ENCODE measurements around the gene RIPPLY2. TPM values are rescaled to one million over a fixed set of nuclear protein-coding genes. Genes with fewer than 3 reads are reported as not detected.
A peak's percentile ranks its signal among the peaks of the same experiment; 100 is the strongest.
"Not testable (repeated sequence)": the region's sequence is repeated elsewhere in the genome, so short reads cannot be mapped to it uniquely, and the experiment has no call there.

RIPPLY2 gene, protein sequence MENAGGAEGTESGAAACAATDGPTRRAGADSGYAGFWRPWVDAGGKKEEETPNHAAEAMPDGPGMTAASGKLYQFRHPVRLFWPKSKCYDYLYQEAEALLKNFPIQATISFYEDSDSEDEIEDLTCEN
- not detected in 2 replicates for total RNA-seq

DNA sequence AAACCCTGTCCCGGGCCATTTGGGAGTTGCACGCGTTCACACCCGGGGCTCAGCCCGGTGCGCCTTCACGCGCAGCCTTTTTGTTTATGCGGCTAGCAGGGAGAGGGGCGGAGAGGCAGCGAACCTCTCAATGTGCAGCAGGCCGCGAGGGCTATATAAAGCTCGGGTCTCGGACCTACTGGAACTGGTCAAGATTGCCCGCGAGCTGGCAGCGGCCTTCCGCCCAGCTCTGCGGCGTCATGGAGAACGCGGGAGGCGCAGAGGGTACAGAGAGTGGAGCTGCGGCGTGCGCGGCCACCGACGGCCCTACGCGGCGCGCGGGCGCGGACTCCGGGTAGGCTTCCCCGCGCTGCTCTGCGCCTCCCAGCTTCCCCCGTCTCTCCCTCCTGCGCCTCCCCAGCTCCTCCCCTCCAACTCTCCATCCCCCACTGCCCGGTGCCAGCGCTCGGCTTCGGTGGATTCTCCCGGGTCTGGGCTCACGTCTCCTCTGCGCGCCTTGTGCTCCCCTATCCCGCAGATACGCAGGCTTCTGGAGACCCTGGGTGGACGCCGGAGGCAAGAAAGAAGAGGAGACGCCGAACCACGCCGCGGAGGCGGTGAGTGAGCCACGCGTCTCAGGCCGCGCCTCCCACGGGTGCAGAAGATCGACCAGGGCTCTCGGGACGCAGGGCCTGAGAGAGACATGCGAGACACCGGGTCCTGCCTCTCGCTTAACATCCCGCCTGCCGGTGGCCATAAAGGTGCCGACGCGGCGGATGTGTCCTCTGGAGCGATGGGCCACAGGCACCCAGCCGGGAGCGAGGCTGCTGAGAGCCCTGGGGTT, at the start of gene RIPPLY2:
TSS of gene RIPPLY2 (plus strand) at position 183 of the 823 bp plus-strand sequence. CDS start at position 240, 57 bp downstream.
- H3K4me1 Mint-ChIP-seq (ENCODE audit: low read depth) = no peaks in the 10 kb centered on the region
- H3K9me3 Mint-ChIP-seq = no peaks in the 10 kb centered on the region
- no peaks in the 10 kb centered on the region for H3K36me3 Mint-ChIP-seq (ENCODE audit: low read depth)
- H3K4me3 Mint-ChIP-seq = peak within 1 kb of the TSS; percentile 49
- peaks cover 44% of the 10 kb centered on the region for H3K27me3 Mint-ChIP-seq (ENCODE audit: insufficient read depth)
- no peak for DNase-seq (ENCODE audit: low spot score)
- intact Hi-C loops (cut with micrococcal nuclease) = loop anchor here (10.0 kb wide), 2 partner anchors 659 to 911 kb away; partner anchors contain the start of genes PGM3, RWDD2A and TBX18
- no peak within 1 kb of the TSS for H3K27ac Mint-ChIP-seq

DNA sequence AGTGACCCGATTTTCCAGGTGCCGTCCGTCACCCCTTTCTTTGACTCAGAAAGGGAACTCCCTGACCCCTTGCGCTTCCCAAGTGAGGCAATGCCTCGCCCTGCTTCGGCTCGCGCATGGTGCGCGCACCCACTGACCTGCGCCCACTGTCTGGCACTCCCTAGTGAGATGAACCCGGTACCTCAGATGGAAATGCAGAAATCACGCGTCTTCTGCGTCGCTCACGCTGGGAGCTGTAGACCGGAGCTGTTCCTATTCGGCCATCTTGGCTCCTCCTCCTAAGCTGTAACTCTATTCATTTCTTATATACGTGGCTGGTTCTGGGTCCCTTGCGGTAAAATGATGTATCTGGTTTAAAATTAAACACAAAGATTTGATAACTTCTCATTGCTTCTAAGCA, 49.7 kb upstream of the RIPPLY2 start:
- H3K27ac Mint-ChIP-seq; H3K36me3 Mint-ChIP-seq (ENCODE audit: low read depth); H3K4me3 Mint-ChIP-seq; intact Hi-C loops (cut with micrococcal nuclease); H3K4me1 Mint-ChIP-seq (ENCODE audit: low read depth); H3K27me3 Mint-ChIP-seq (ENCODE audit: insufficient read depth); H3K9me3 Mint-ChIP-seq; DNase-seq (ENCODE audit: low spot score): not testable (repeated sequence)

- H3K9me3 Mint-ChIP-seq = peaks cover 6% of the 10 kb centered on the region
- no peaks in the 10 kb centered on the region for H3K4me1 Mint-ChIP-seq (ENCODE audit: low read depth)
- no peak overlapping the region for H3K4me3 Mint-ChIP-seq
- no peak overlapping the region for H3K27ac Mint-ChIP-seq
- no peak for DNase-seq (ENCODE audit: low spot score)
- no peaks in the 10 kb centered on the region for H3K36me3 Mint-ChIP-seq (ENCODE audit: low read depth)
- H3K27me3 Mint-ChIP-seq (ENCODE audit: insufficient read depth) = no peaks in the 10 kb centered on the region
- intact Hi-C loops (cut with micrococcal nuclease) = no loop called here
These were observed 48.3 kb upstream of the RIPPLY2 start for GRCh38 chr6:83804886-83805285.

DNA sequence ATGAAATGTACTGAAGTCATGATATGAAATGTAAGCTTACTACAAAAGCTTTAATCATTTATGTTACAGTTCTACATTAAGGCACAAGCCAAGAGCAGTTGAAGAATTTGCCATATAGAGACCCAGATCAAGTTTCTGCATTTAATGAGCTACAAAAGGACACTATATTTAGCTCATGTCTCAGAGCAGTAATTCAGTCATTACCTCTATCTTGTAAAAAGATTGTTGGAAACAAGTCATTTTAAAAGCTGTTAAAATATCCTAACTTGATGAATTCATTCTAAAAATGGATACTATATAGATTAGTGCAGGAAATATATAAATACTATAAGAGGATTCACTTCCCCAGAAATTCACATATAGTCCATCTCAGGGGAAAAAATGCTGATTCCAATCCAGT, 45.2 kb upstream of the RIPPLY2 start:
- Mint-ChIP-seq H3K36me3 (ENCODE audit: low read depth) (no peaks in the 10 kb centered on the region), H3K4me1 (ENCODE audit: low read depth) (no peaks in the 10 kb centered on the region), H3K4me3 (no peak overlapping the region)

GRCh38 chr6:83808926-83809325, 44.2 kb upstream of the RIPPLY2 start:
- Mint-ChIP-seq H3K36me3 (ENCODE audit: low read depth) (no peaks in the 10 kb centered on the region), H3K27ac (no peak overlapping the region), H3K9me3 (peaks cover 2% of the 10 kb centered on the region), H3K4me1 (ENCODE audit: low read depth) (no peaks in the 10 kb centered on the region), H3K27me3 (ENCODE audit: insufficient read depth) (no peaks in the 10 kb centered on the region), H3K4me3 (no peak overlapping the region)
- no peak for DNase-seq (ENCODE audit: low spot score)
- intact Hi-C loops (cut with micrococcal nuclease) = no loop called here

More for the DNA sequence above, 45.2 kb upstream of the RIPPLY2 start:
- DNase-seq (ENCODE audit: low spot score) = no peak
- intact Hi-C loops (cut with micrococcal nuclease) = no loop called here
- Mint-ChIP-seq H3K27me3 (ENCODE audit: insufficient read depth) (no peaks in the 10 kb centered on the region), H3K27ac (no peak overlapping the region), H3K9me3 (peaks cover 6% of the 10 kb centered on the region)

GRCh38 chr6:83812595-83812994, 40.6 kb upstream of the RIPPLY2 start:
- H3K27me3 Mint-ChIP-seq (ENCODE audit: insufficient read depth) = no peaks in the 10 kb centered on the region
- DNase-seq (ENCODE audit: low spot score) = no peak
- H3K27ac Mint-ChIP-seq = no peak overlapping the region
- H3K9me3 Mint-ChIP-seq = no peaks in the 10 kb centered on the region
- intact Hi-C loops (cut with micrococcal nuclease) = no loop called here
- H3K36me3 Mint-ChIP-seq (ENCODE audit: low read depth) = no peaks in the 10 kb centered on the region
- H3K4me3 Mint-ChIP-seq = no peak overlapping the region
- H3K4me1 Mint-ChIP-seq (ENCODE audit: low read depth) = no peaks in the 10 kb centered on the region

GRCh38 chr6:83815631-83816272, 37.4 kb upstream of the RIPPLY2 start:
- intact Hi-C loops (cut with micrococcal nuclease) = no loop called here
- H3K36me3 Mint-ChIP-seq (ENCODE audit: low read depth) = no peaks in the 10 kb centered on the region
- H3K4me3 Mint-ChIP-seq = no peak overlapping the region
- no peak for DNase-seq (ENCODE audit: low spot score)
- no peak overlapping the region for H3K27ac Mint-ChIP-seq
- no peaks in the 10 kb centered on the region for H3K4me1 Mint-ChIP-seq (ENCODE audit: low read depth)
- H3K27me3 Mint-ChIP-seq (ENCODE audit: insufficient read depth) = no peaks in the 10 kb centered on the region
- H3K9me3 Mint-ChIP-seq = no peaks in the 10 kb centered on the region

DNA sequence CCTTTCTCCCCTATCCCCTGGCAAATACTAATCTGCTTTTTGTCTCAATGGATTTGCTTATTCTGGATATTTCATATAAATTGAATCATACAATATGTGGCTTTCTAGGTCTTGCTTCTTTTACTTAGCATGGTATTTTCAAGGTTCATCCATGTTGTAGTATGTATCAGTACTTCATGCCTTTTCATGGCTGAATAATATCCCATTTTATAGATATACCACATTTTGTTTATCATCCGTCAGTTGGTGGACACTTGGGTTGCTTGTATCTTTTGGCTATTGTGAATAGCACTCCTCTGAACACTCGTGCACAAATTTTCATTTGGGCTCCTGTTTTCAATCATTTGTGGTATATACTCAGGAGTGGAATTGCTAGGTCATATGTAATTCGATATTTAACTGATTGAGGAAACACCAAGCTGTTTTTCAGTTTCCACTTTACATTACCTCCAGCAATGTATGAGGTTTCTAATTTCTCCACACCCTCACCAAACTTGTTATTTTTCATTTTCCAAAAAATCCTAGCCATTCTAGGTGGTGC, 30.5 kb upstream of the RIPPLY2 start:
- H3K9me3 Mint-ChIP-seq = no peaks in the 10 kb centered on the region
- no peaks in the 10 kb centered on the region for H3K36me3 Mint-ChIP-seq (ENCODE audit: low read depth)
- no peaks in the 10 kb centered on the region for H3K27me3 Mint-ChIP-seq (ENCODE audit: insufficient read depth)
- intact Hi-C loops (cut with micrococcal nuclease) = no loop called here
- no peak for DNase-seq (ENCODE audit: low spot score)
- no peak overlapping the region for H3K27ac Mint-ChIP-seq
- no peaks in the 10 kb centered on the region for H3K4me1 Mint-ChIP-seq (ENCODE audit: low read depth)
- no peak overlapping the region for H3K4me3 Mint-ChIP-seq

- no peak overlapping the region for H3K27ac Mint-ChIP-seq
- H3K9me3 Mint-ChIP-seq = no peaks in the 10 kb centered on the region
- intact Hi-C loops (cut with micrococcal nuclease) = no loop called here
- H3K36me3 Mint-ChIP-seq (ENCODE audit: low read depth) = no peaks in the 10 kb centered on the region
- no peaks in the 10 kb centered on the region for H3K4me1 Mint-ChIP-seq (ENCODE audit: low read depth)
- no peak for DNase-seq (ENCODE audit: low spot score)
- no peaks in the 10 kb centered on the region for H3K27me3 Mint-ChIP-seq (ENCODE audit: insufficient read depth)
- no peak overlapping the region for H3K4me3 Mint-ChIP-seq
These were observed 28.8 kb upstream of the RIPPLY2 start for GRCh38 chr6:83824388-83824801.

DNA sequence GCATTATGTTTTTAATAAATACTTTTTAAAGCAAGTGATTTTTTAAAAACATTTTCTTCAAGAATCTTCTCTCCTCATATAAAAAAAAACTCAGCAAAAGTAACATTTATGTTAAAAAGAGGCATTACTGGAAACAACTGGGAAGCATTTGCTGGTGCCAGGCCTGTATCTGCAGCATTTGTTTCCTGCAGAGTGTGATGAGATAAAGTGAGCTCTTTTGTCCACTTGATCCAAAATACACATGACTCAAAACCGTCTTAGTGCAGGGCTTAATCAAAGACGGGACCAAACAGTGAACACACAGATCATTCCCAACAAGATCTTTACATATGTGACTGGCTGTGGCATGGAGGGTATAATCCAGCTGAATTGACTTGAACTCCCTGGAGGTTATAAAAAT, 28.3 kb upstream of the RIPPLY2 start:
- H3K4me3 Mint-ChIP-seq = no peak overlapping the region
- no peak overlapping the region for H3K27ac Mint-ChIP-seq
- H3K4me1 Mint-ChIP-seq (ENCODE audit: low read depth) = no peaks in the 10 kb centered on the region
- DNase-seq (ENCODE audit: low spot score) = no peak
- no peaks in the 10 kb centered on the region for H3K9me3 Mint-ChIP-seq
- no peaks in the 10 kb centered on the region for H3K36me3 Mint-ChIP-seq (ENCODE audit: low read depth)
- no peaks in the 10 kb centered on the region for H3K27me3 Mint-ChIP-seq (ENCODE audit: insufficient read depth)
- intact Hi-C loops (cut with micrococcal nuclease) = no loop called here

GRCh38 chr6:83827050-83827449, 26.1 kb upstream of the RIPPLY2 start:
- DNase-seq (ENCODE audit: low spot score) = no peak
- H3K4me1 Mint-ChIP-seq (ENCODE audit: low read depth) = no peaks in the 10 kb centered on the region
- H3K27ac Mint-ChIP-seq = no peak overlapping the region
- no peaks in the 10 kb centered on the region for H3K36me3 Mint-ChIP-seq (ENCODE audit: low read depth)
- H3K9me3 Mint-ChIP-seq = no peaks in the 10 kb centered on the region
- intact Hi-C loops (cut with micrococcal nuclease) = no loop called here
- no peak overlapping the region for H3K4me3 Mint-ChIP-seq
- H3K27me3 Mint-ChIP-seq (ENCODE audit: insufficient read depth) = no peaks in the 10 kb centered on the region

GRCh38 chr6:83838727-83839126, 14.4 kb upstream of the RIPPLY2 start:
- H3K36me3 Mint-ChIP-seq (ENCODE audit: low read depth) = no peaks in the 10 kb centered on the region
- intact Hi-C loops (cut with micrococcal nuclease) = no loop called here
- no peak for DNase-seq (ENCODE audit: low spot score)
- peaks cover under 1% of the 10 kb centered on the region for H3K27me3 Mint-ChIP-seq (ENCODE audit: insufficient read depth)
- H3K4me3 Mint-ChIP-seq = no peak overlapping the region
- H3K9me3 Mint-ChIP-seq = no peaks in the 10 kb centered on the region
- no peak overlapping the region for H3K27ac Mint-ChIP-seq
- H3K4me1 Mint-ChIP-seq (ENCODE audit: low read depth) = no peaks in the 10 kb centered on the region

- Mint-ChIP-seq H3K4me3 (no peak overlapping the region), H3K27ac (no peak overlapping the region), H3K36me3 (ENCODE audit: low read depth) (no peaks in the 10 kb centered on the region), H3K9me3 (no peaks in the 10 kb centered on the region), H3K4me1 (ENCODE audit: low read depth) (no peaks in the 10 kb centered on the region), H3K27me3 (ENCODE audit: insufficient read depth) (peaks cover 4% of the 10 kb centered on the region)
- intact Hi-C loops (cut with micrococcal nuclease) = no loop called here
- no peak for DNase-seq (ENCODE audit: low spot score)
These were observed 9.0 kb upstream of the RIPPLY2 start for GRCh38 chr6:83844170-83844569.
